NB4 (cell line): ENCODE data around the gene OGDHL.
A peak's percentile ranks its signal among the peaks of the same experiment; 100 is the strongest.

Experiments
- DNase-seq: peaks from one replicate; pipeline ENCODE4 v3.0.0; 2010; ENCODE audit warnings: low read depth
- H3K4me3 ChIP-seq: one replicate; pipeline ENCODE4 v1.5.1; 2011; ENCODE audit warnings: mild to moderate bottlenecking, low read depth, low read length, moderate library complexity
- CTCF ChIP-seq: IDR thresholded peaks from one replicate; pipeline ENCODE4 v1.5.1; 2012; ENCODE audit warnings: low read depth, low read length
- MAX ChIP-seq: IDR thresholded peaks from 2 replicates; pipeline ENCODE4 v1.6.1; 2011; ENCODE audit warnings: low read depth, low read length
- MYC ChIP-seq: IDR thresholded peaks from 2 replicates; pipeline ENCODE4 v1.6.1; 2011; ENCODE audit warnings: low read depth, low read length
- POLR2A ChIP-seq: IDR thresholded peaks from 2 replicates; pipeline ENCODE4 v1.6.1; 2011; ENCODE audit warnings: mild to moderate bottlenecking; ENCODE audit not compliant: insufficient read length; ENCODE audit errors: extremely low read depth

The OGDHL gene

GRCh38 chr10:49761201-49761788, 828 bp downstream of the OGDHL start:
- DNase-seq: peak; percentile 15
- H3K4me3 ChIP-seq: peak overlapping the region; percentile 49
- TF ChIP-seq POLR2A (no peak), MYC (no peak), MAX (no peak), CTCF (no peak)

- no peak for DNase-seq
- H3K4me3 ChIP-seq: no peak overlapping the region
- TF ChIP-seq CTCF (no peak), MAX (no peak), POLR2A (no peak), MYC (no peak)
Observed at GRCh38 chr10:49760789-49761188, 1.3 kb downstream of the OGDHL start.

- TF ChIP-seq MYC (no peak), POLR2A (no peak), MAX (no peak), CTCF (no peak)
- no peak for DNase-seq
- no peak overlapping the region for H3K4me3 ChIP-seq
Observed at GRCh38 chr10:49759787-49760551, 2.2 kb downstream of the OGDHL start.

- no peak for DNase-seq
- no peak overlapping the region for H3K4me3 ChIP-seq
- no peak for TF ChIP-seq POLR2A
- no peak for TF ChIP-seq CTCF
- TF ChIP-seq MYC: no peak
- TF ChIP-seq MAX: no peak
Observed at GRCh38 chr10:49758249-49758930, 3.7 kb downstream of the OGDHL start.

- no peak for DNase-seq
- H3K4me3 ChIP-seq: no peak overlapping the region
- no peak for TF ChIP-seq POLR2A
- no peak for TF ChIP-seq CTCF
- TF ChIP-seq MYC: no peak
- TF ChIP-seq MAX: no peak
Observed at GRCh38 chr10:49756641-49757040, 5.5 kb downstream of the OGDHL start.
